Glutamatergic neuron (in vitro differentiated cells): ENCODE data around the gene PRDM7. TPM values are rescaled to one million over a fixed set of nuclear protein-coding genes. Genes with fewer than 3 reads are reported as not detected.

Experiments
- DNase-seq: peaks from one replicate; pipeline ENCODE4 v3.0.0; 2022
- H3K27ac Mint-ChIP-seq: one replicate; pipeline ENCODE4 v1.8.0; 2020; ENCODE audit warnings: mild to moderate bottlenecking, mixed read lengths, inconsistent platforms; ENCODE audit not compliant: unreplicated experiment
- H3K27me3 Mint-ChIP-seq: one replicate; pipeline ENCODE4 v1.8.0; 2020; ENCODE audit warnings: mild to moderate bottlenecking, moderate library complexity, mixed read lengths, inconsistent platforms; ENCODE audit not compliant: unreplicated experiment
- H3K36me3 Mint-ChIP-seq: one replicate; pipeline ENCODE4 v1.8.0; 2020; ENCODE audit warnings: mild to moderate bottlenecking, mixed read lengths, inconsistent platforms; ENCODE audit not compliant: unreplicated experiment
- H3K4me1 Mint-ChIP-seq: one replicate; pipeline ENCODE4 v1.8.0; 2020; ENCODE audit warnings: mild to moderate bottlenecking, low read depth, mixed read lengths, inconsistent platforms; ENCODE audit not compliant: unreplicated experiment
- H3K4me3 Mint-ChIP-seq: one replicate; pipeline ENCODE4 v1.8.0; 2020; ENCODE audit warnings: mild to moderate bottlenecking, mixed read lengths, inconsistent platforms; ENCODE audit not compliant: unreplicated experiment
- H3K9me3 Mint-ChIP-seq: one replicate; pipeline ENCODE4 v1.8.0; 2020; ENCODE audit warnings: mild to moderate bottlenecking, moderate library complexity, mixed read lengths, inconsistent platforms; ENCODE audit not compliant: unreplicated experiment
- CTCF ChIP-seq: fragments of 200-600 bp; sonication (generic); IDR thresholded peaks from one replicate; pipeline ENCODE4 v1.5.0; 2021; ENCODE audit not compliant: partially characterized antibody, unreplicated experiment
- total RNA-seq: library from RNA; stranded (reverse); fragmentation: NEBNext Ultra II Directional; extraction: Animal tissue kit (Norgen Biotek cat#: 25700); gene quantifications from one replicate; pipeline ENCODE4 v1.2.1, GENCODE V29; 2021; ENCODE audit not compliant: unreplicated experiment

PRDM7 gene
- total RNA-seq, 1 donor from 2014 or later, result not detected

DNA sequence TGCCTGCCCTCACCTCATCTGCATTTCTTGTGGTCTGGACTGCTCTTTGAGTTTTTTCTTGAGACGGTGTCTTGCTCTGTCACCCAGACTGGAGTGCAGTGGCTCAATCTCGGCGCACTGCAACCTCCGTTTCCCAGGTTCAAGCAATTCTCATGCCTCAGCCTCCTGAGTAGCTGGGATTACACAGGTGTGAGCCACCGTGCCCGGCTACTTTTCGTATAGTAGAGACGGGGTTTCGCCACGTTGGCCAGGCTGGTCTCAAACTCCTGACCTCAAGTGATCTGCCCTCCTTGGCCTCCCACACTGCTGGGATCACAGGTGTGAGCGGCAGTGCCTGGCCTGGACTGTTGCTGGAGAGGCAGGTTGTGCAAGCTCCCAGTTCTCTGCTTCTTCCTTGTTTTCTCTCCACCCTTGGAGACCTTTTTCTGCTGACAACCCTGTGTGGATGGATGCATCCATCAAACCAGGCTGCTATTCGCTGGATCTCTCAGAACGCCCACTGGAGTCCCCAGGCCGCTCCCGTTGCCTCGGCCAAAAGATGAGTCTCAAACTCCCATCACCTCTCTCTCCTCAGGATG, 35.1 kb downstream of the PRDM7 start:
- Mint-ChIP-seq H3K4me3 (no peak overlapping the region), H3K27ac (no peak overlapping the region), H3K36me3 (peaks cover 2% of the 10 kb centered on the region), H3K4me1 (no peaks in the 10 kb centered on the region), H3K9me3 (peaks cover 2% of the 10 kb centered on the region), H3K27me3 (peaks cover 5% of the 10 kb centered on the region)
- DNase-seq, result no peak
- TF ChIP-seq CTCF, result no peak

DNA sequence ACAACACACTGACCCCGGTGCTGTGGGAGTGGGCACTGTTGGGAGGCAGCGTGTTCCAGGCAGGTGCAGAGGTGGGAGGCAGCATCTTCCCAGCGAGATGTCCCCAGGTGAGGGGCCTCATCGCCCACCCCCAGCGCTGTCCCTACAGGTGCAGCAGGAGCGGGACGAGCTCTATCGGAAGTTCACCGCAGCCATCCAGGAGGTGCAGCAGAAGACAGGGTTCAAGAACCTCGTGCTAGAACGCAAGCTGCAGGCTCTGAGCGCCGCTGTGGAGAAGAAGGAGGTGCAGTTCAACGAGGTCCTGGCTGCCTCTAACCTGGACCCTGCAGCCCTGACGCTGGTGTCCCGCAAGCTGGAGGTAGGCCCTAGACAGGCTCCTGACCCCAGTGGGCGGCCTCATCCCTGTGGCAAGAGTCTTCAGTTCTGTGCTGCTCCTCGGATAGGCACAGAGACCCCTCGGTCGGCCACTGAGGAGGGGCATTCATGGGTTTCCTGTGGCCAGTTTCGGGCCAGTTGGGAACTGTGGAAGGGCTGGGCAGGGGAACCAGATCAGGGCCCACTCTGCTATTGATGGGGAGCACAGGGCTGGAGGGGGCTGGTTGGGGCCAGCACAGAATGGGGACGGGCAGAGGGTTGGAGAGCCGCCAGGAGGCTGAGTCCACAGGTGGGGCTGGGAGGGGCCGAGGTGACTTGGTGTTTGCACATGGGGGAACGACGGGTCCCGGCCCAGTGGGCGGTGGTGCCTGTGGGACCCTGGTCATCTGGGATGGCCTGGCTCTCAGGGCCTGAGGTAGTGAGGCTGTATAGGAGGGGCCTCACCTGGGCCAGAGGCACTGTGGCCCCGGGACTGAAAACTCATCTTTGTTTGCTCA, 36.7 kb downstream of the PRDM7 start:
- H3K4me1 Mint-ChIP-seq, result no peaks in the 10 kb centered on the region
- H3K4me3 Mint-ChIP-seq, result no peak overlapping the region
- peaks cover 10% of the 10 kb centered on the region for H3K27me3 Mint-ChIP-seq
- TF ChIP-seq CTCF, result no peak
- peaks cover 2% of the 10 kb centered on the region for H3K9me3 Mint-ChIP-seq
- peaks cover 12% of the 10 kb centered on the region for H3K36me3 Mint-ChIP-seq
- no peak for DNase-seq
- H3K27ac Mint-ChIP-seq, result no peak overlapping the region

GRCh38 chr16:90037276-90037675, 39.9 kb downstream of the PRDM7 start:
- Mint-ChIP-seq H3K9me3 (peaks cover 8% of the 10 kb centered on the region), H3K27ac (no peak overlapping the region), H3K4me1 (no peaks in the 10 kb centered on the region), H3K27me3 (peaks cover 18% of the 10 kb centered on the region), H3K4me3 (no peak overlapping the region), H3K36me3 (peaks cover 14% of the 10 kb centered on the region)
- TF ChIP-seq CTCF, result no peak
- DNase-seq, result no peak

DNA sequence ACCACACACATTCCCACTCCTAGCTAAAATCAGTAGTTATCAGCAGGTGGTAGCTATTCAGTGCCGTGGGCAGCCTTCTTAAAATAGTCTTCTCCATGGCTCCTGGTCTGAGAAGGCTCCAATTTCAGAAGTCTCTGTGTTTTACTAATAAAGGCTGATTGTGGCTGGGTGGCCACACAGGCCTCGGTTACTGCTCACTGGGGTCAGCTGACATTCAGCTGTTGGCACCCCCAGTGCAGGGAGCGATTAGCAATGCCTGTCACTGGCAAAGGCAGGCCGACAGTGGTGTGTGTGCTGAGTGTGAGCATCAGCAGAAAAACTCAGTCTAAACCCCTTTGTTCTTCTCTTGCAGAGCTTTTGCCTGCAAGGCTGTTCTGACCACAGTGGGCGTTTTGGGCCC, 41.2 kb downstream of the PRDM7 start:
- no peak for TF ChIP-seq CTCF
- DNase-seq, result no peak
- no peak overlapping the region for H3K4me3 Mint-ChIP-seq
- peaks cover 21% of the 10 kb centered on the region for H3K9me3 Mint-ChIP-seq
- peaks cover 22% of the 10 kb centered on the region for H3K36me3 Mint-ChIP-seq
- H3K4me1 Mint-ChIP-seq, result no peaks in the 10 kb centered on the region
- H3K27ac Mint-ChIP-seq, result no peak overlapping the region
- peaks cover 27% of the 10 kb centered on the region for H3K27me3 Mint-ChIP-seq

- H3K36me3 Mint-ChIP-seq, result peaks cover 22% of the 10 kb centered on the region
- H3K4me3 Mint-ChIP-seq, result no peak overlapping the region
- no peak for TF ChIP-seq CTCF
- peaks cover 20% of the 10 kb centered on the region for H3K9me3 Mint-ChIP-seq
- H3K27ac Mint-ChIP-seq, result no peak overlapping the region
- peaks cover 27% of the 10 kb centered on the region for H3K27me3 Mint-ChIP-seq
- no peaks in the 10 kb centered on the region for H3K4me1 Mint-ChIP-seq
- DNase-seq, result no peak
Measured at GRCh38 chr16:90034504-90034903, 42.6 kb downstream of the PRDM7 start.
